GM12801 (cell line): ENCODE measurements around the gene TFAP2A.

Experiments used
- CTCF ChIP-seq: IDR thresholded peaks from one replicate; pipeline ENCODE4 v1.5.1; 2011; ENCODE audit warnings: control low read depth; ENCODE audit not compliant: insufficient read length; ENCODE audit errors: extremely low read depth

The TFAP2A gene

GRCh38 chr6:10382322-10382721 lies 32.6 kb downstream of the TFAP2A start:
- no peak for TF ChIP-seq CTCF

- TF ChIP-seq CTCF, result no peak
These were observed 33.1 kb downstream of the TFAP2A start for GRCh38 chr6:10381830-10382208.

GRCh38 chr6:10381133-10381829 lies 33.6 kb downstream of the TFAP2A start:
- TF ChIP-seq CTCF, result no peak

- no peak for TF ChIP-seq CTCF
These were observed 39.4 kb downstream of the TFAP2A start for GRCh38 chr6:10375391-10375969.

GRCh38 chr6:10373642-10374359 lies 41.1 kb downstream of the TFAP2A start:
- no peak for TF ChIP-seq CTCF

GRCh38 chr6:10369896-10370295 lies 45.0 kb downstream of the TFAP2A start:
- TF ChIP-seq CTCF, result no peak

- no peak for TF ChIP-seq CTCF
These were observed 46.0 kb downstream of the TFAP2A start for GRCh38 chr6:10368861-10369260.
